ENCODE results near the gene C1orf21. TPM values are rescaled to one million over a fixed set of nuclear protein-coding genes. Genes with fewer than 3 reads are reported as not detected.

Gene C1orf21
- total RNA-seq, 1 experiment from 2014 or later: not detected

- in situ Hi-C loops (cut with HindIII; ENCODE audit: low sequenced_read_pairs): no loop called here
- DNase-seq (ENCODE audit: low spot score): no peak
Measured at GRCh38 chr1:184383772-184384323, 3.0 kb upstream of the C1orf21 start.

GRCh38 chr1:184385865-184386311, 941 bp upstream of the C1orf21 start:
- no peak for DNase-seq (ENCODE audit: low spot score)
- in situ Hi-C loops (cut with HindIII; ENCODE audit: low sequenced_read_pairs): no loop called here

GRCh38 chr1:184387069-184387475, 243 bp downstream of the C1orf21 start:
- no peak for DNase-seq (ENCODE audit: low spot score)
- in situ Hi-C loops (cut with HindIII; ENCODE audit: low sequenced_read_pairs): no loop called here

GRCh38 chr1:184387476-184388318, 868 bp downstream of the C1orf21 start:
- peak; percentile 82 for DNase-seq (ENCODE audit: low spot score)

GRCh38 chr1:184388319-184388889, 1.6 kb downstream of the C1orf21 start:
- DNase-seq (ENCODE audit: low spot score): peak; percentile 67
- in situ Hi-C loops (cut with HindIII; ENCODE audit: low sequenced_read_pairs): no loop called here

More at GRCh38 chr1:184387476-184388318, 868 bp downstream of the C1orf21 start:
- in situ Hi-C loops (cut with HindIII; ENCODE audit: low sequenced_read_pairs): no loop called here

GRCh38 chr1:184388971-184389370, 2.1 kb downstream of the C1orf21 start:
- DNase-seq (ENCODE audit: low spot score): peak; percentile 52
- in situ Hi-C loops (cut with HindIII; ENCODE audit: low sequenced_read_pairs): no loop called here

GRCh38 chr1:184389446-184389845, 2.6 kb downstream of the C1orf21 start:
- peak; percentile 19 for DNase-seq (ENCODE audit: low spot score)
- in situ Hi-C loops (cut with HindIII; ENCODE audit: low sequenced_read_pairs): no loop called here

GRCh38 chr1:184390889-184391288, 4.1 kb downstream of the C1orf21 start:
- peak; percentile 24 for DNase-seq (ENCODE audit: low spot score)
- in situ Hi-C loops (cut with HindIII; ENCODE audit: low sequenced_read_pairs): no loop called here

GRCh38 chr1:184392067-184392466, 5.2 kb downstream of the C1orf21 start:
- in situ Hi-C loops (cut with HindIII; ENCODE audit: low sequenced_read_pairs): no loop called here
- peak; percentile 18 for DNase-seq (ENCODE audit: low spot score)

- in situ Hi-C loops (cut with HindIII; ENCODE audit: low sequenced_read_pairs): no loop called here
- no peak for DNase-seq (ENCODE audit: low spot score)
Measured at GRCh38 chr1:184392779-184393522, 6.1 kb downstream of the C1orf21 start.

- DNase-seq (ENCODE audit: low spot score): no peak
- in situ Hi-C loops (cut with HindIII; ENCODE audit: low sequenced_read_pairs): no loop called here
Measured at GRCh38 chr1:184393962-184394361, 7.1 kb downstream of the C1orf21 start.

- in situ Hi-C loops (cut with HindIII; ENCODE audit: low sequenced_read_pairs): no loop called here
- no peak for DNase-seq (ENCODE audit: low spot score)
Measured at GRCh38 chr1:184395370-184395769, 8.5 kb downstream of the C1orf21 start.

GRCh38 chr1:184395937-184396480, 9.2 kb downstream of the C1orf21 start:
- DNase-seq (ENCODE audit: low spot score): no peak
- in situ Hi-C loops (cut with HindIII; ENCODE audit: low sequenced_read_pairs): no loop called here

- in situ Hi-C loops (cut with HindIII; ENCODE audit: low sequenced_read_pairs): no loop called here
- peak; percentile 56 for DNase-seq (ENCODE audit: low spot score)
Measured at GRCh38 chr1:184399192-184399847, 12.5 kb downstream of the C1orf21 start.

GRCh38 chr1:184403961-184404726, 17.3 kb downstream of the C1orf21 start:
- in situ Hi-C loops (cut with HindIII; ENCODE audit: low sequenced_read_pairs): no loop called here
- no peak for DNase-seq (ENCODE audit: low spot score)

GRCh38 chr1:184404727-184405027, 17.8 kb downstream of the C1orf21 start:
- no peak for DNase-seq (ENCODE audit: low spot score)
- in situ Hi-C loops (cut with HindIII; ENCODE audit: low sequenced_read_pairs): no loop called here

GRCh38 chr1:184405094-184405800, 18.4 kb downstream of the C1orf21 start:
- in situ Hi-C loops (cut with HindIII; ENCODE audit: low sequenced_read_pairs): no loop called here

GRCh38 chr1:184405801-184406142, 18.9 kb downstream of the C1orf21 start:
- in situ Hi-C loops (cut with HindIII; ENCODE audit: low sequenced_read_pairs): no loop called here
- no peak for DNase-seq (ENCODE audit: low spot score)

More at GRCh38 chr1:184405094-184405800, 18.4 kb downstream of the C1orf21 start:
- no peak for DNase-seq (ENCODE audit: low spot score)
